NB4 (cell line): Measurements from ENCODE around the gene ITPR2.

ENCODE experiments used
- DNase-seq: peaks from one replicate; pipeline ENCODE4 v3.0.0; 2010; ENCODE audit warnings: low read depth
- H3K4me3 ChIP-seq: one replicate; pipeline ENCODE4 v1.5.1; 2011; ENCODE audit warnings: mild to moderate bottlenecking, low read depth, low read length, moderate library complexity
- CTCF ChIP-seq: IDR thresholded peaks from one replicate; pipeline ENCODE4 v1.5.1; 2012; ENCODE audit warnings: low read depth, low read length
- MAX ChIP-seq: IDR thresholded peaks from 2 replicates; pipeline ENCODE4 v1.6.1; 2011; ENCODE audit warnings: low read depth, low read length
- MYC ChIP-seq: IDR thresholded peaks from 2 replicates; pipeline ENCODE4 v1.6.1; 2011; ENCODE audit warnings: low read depth, low read length
- POLR2A ChIP-seq: IDR thresholded peaks from 2 replicates; pipeline ENCODE4 v1.6.1; 2011; ENCODE audit warnings: mild to moderate bottlenecking; ENCODE audit not compliant: insufficient read length; ENCODE audit errors: extremely low read depth

ITPR2 gene

DNA sequence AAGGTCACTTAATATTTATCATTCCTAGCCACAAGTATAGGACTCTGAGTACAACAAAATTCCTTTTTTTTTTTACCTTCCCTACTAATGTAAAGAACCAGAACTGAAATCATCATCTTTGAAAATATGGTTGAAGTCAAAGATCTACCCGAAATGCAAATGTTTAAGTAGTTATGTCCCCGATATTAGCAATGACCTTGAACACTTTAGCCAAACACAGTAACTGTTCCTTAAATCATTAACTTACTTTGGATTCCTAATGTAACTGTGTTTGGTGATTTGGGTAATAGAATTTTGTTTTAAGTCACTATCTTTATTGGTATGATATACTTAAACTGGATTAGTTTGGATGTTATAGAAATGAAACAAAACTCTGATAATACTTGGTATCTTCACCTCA is 14.4 kb downstream of the ITPR2 start:
- no peak for TF ChIP-seq POLR2A
- no peak for TF ChIP-seq MAX
- TF ChIP-seq CTCF, result no peak
- no peak for TF ChIP-seq MYC
- H3K4me3 ChIP-seq, result no peak overlapping the region
- DNase-seq, result no peak

DNA sequence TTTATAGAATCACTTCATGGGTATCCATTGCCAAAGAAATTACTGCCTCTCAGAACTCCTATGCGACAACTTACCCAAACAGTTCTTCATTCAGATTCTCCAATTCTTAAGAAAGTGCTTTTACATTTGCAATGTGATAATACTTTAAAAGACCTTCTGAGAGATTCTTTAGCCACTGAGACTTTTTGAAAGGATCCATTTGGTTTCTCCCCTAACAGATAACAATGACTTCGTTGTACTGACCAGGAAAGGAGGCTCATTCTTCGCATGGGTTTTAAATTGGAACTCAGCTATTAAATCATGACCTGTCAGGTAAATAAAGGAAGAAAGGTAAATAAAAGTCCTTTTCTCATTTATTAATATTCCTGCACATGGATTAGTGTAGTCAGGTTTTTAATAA is 14.8 kb downstream of the ITPR2 start:
- H3K4me3 ChIP-seq, result no peak overlapping the region
- TF ChIP-seq CTCF (no peak), POLR2A (no peak), MYC (no peak), MAX (no peak)
- no peak for DNase-seq

DNA sequence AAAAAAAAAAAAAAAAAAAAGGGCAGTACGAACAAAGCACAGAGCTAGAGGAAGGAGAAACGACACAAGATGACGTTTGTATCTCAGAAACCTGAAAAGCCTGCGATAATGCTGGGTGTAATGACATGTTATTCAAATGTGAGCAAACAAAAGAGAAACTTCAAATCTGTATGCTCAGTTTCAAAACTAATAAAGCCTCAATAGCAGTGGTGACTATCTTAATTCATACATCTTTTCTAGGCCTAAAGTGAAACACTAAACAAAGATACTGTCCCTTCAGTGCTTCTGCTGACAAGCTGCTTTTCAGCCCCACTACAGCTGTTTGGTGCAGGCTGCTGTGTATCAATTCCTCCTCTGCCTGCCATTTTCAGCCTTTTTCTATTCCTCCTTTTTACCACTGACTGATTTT is 15.8 kb downstream of the ITPR2 start:
- no peak for DNase-seq

DNA sequence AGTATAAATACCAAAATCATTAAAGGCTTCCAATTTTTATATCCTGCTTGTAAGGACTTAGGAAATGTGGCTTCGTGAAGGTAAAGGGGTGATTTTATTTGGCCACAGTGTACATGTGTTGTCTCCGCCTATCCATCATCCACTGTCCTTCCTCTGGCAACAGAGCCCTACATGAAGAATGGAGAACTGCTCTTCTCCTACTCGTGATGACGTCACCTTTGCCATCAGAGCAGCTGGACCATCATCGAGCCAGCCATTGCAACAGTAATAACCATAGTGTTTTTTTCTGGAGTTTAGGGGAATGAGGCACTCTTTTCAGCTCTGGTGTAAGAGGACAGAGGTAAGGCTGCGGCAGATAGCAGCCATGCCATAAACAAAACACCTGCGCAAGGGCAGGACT is 19.2 kb downstream of the ITPR2 start:
- TF ChIP-seq MYC (no peak), MAX (no peak), POLR2A (no peak), CTCF (no peak)
- peak; percentile 48 for DNase-seq
- H3K4me3 ChIP-seq, result no peak overlapping the region

More for the DNA sequence above, 15.8 kb downstream of the ITPR2 start:
- no peak overlapping the region for H3K4me3 ChIP-seq
- TF ChIP-seq POLR2A, result no peak
- TF ChIP-seq CTCF, result no peak
- TF ChIP-seq MAX, result no peak
- no peak for TF ChIP-seq MYC

- H3K4me3 ChIP-seq, result no peak overlapping the region
Measured at GRCh38 chr12:26810330-26810729, 22.7 kb downstream of the ITPR2 start.

More at GRCh38 chr12:26810330-26810729, 22.7 kb downstream of the ITPR2 start:
- no peak for TF ChIP-seq POLR2A
- TF ChIP-seq CTCF, result no peak
- no peak for TF ChIP-seq MYC
- no peak for TF ChIP-seq MAX
- no peak for DNase-seq
